Measurements from ENCODE around the gene COQ3.

The COQ3 gene

DNA sequence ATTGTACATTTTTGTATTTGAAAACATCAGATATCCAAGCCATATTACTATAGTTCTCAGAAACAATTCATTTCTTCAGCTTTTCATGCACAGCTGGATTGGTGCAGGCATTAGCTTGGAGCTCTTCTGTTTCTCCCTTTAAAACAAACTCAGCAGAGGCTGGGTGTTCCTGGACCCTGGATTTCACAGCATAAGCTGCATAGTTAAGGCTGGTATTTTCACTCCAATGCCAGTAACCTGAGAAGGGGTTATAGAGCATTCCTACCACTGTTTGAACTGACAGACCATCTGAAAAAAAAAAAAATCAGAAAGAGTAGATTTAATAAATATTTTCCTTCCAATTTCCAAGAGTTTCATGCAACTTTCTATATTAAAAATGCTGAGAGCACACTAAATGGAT lies 24.5 kb downstream of the COQ3 start:
- TF ChIP-seq, protein P1, sequence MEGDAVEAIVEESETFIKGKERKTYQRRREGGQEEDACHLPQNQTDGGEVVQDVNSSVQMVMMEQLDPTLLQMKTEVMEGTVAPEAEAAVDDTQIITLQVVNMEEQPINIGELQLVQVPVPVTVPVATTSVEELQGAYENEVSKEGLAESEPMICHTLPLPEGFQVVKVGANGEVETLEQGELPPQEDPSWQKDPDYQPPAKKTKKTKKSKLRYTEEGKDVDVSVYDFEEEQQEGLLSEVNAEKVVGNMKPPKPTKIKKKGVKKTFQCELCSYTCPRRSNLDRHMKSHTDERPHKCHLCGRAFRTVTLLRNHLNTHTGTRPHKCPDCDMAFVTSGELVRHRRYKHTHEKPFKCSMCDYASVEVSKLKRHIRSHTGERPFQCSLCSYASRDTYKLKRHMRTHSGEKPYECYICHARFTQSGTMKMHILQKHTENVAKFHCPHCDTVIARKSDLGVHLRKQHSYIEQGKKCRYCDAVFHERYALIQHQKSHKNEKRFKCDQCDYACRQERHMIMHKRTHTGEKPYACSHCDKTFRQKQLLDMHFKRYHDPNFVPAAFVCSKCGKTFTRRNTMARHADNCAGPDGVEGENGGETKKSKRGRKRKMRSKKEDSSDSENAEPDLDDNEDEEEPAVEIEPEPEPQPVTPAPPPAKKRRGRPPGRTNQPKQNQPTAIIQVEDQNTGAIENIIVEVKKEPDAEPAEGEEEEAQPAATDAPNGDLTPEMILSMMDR (IDR thresholded peaks at IDR 0.05; ENCODE audit: low read depth, low read length): no peak
- Histone ChIP-seq H3K27me3 (no peaks in the 10 kb centered on the region), H3K9me3 (no peaks in the 10 kb centered on the region), H3K4me1 (no peaks in the 10 kb centered on the region), H3K4me3 (ENCODE audit: low read depth, low read length) (no peak overlapping the region), H3K36me3 (no peaks in the 10 kb centered on the region)
- no peak for DNase-seq

- DNase-seq: no peak
- no peaks in the 10 kb centered on the region for H3K4me1 ChIP-seq
- no peaks in the 10 kb centered on the region for H3K9me3 ChIP-seq
Measured at GRCh38 chr6:99366852-99367251, 27.1 kb downstream of the COQ3 start.

GRCh38 chr6:99364026-99364425 lies 30.0 kb downstream of the COQ3 start:
- H3K4me3 ChIP-seq (ENCODE audit: low read depth, low read length): no peak overlapping the region
- H3K36me3 ChIP-seq: no peaks in the 10 kb centered on the region
- no peaks in the 10 kb centered on the region for H3K27me3 ChIP-seq
- no peak for DNase-seq
- no peaks in the 10 kb centered on the region for H3K4me1 ChIP-seq
- TF ChIP-seq, protein P1 (IDR thresholded peaks at IDR 0.05; ENCODE audit: low read depth, low read length): no peak
- no peaks in the 10 kb centered on the region for H3K9me3 ChIP-seq

More at GRCh38 chr6:99366852-99367251, 27.1 kb downstream of the COQ3 start:
- no peak overlapping the region for H3K4me3 ChIP-seq (ENCODE audit: low read depth, low read length)
- TF ChIP-seq, protein P1 (IDR thresholded peaks at IDR 0.05; ENCODE audit: low read depth, low read length): no peak
- no peaks in the 10 kb centered on the region for H3K36me3 ChIP-seq
- no peaks in the 10 kb centered on the region for H3K27me3 ChIP-seq

- no peak for DNase-seq
- Histone ChIP-seq H3K4me1 (no peaks in the 10 kb centered on the region), H3K27me3 (no peaks in the 10 kb centered on the region), H3K4me3 (ENCODE audit: low read depth, low read length) (no peak overlapping the region), H3K9me3 (no peaks in the 10 kb centered on the region), H3K36me3 (no peaks in the 10 kb centered on the region)
- TF ChIP-seq, protein P1 (IDR thresholded peaks at IDR 0.05; ENCODE audit: low read depth, low read length): no peak
Measured at GRCh38 chr6:99362678-99363268, 31.2 kb downstream of the COQ3 start.

GRCh38 chr6:99359800-99360199 lies 34.2 kb downstream of the COQ3 start:
- Histone ChIP-seq H3K4me1 (no peaks in the 10 kb centered on the region), H3K27me3 (no peaks in the 10 kb centered on the region), H3K9me3 (no peaks in the 10 kb centered on the region), H3K36me3 (no peaks in the 10 kb centered on the region), H3K4me3 (ENCODE audit: low read depth, low read length) (no peak overlapping the region)
- TF ChIP-seq, protein P1 (IDR thresholded peaks at IDR 0.05; ENCODE audit: low read depth, low read length): no peak
- DNase-seq: no peak

DNA sequence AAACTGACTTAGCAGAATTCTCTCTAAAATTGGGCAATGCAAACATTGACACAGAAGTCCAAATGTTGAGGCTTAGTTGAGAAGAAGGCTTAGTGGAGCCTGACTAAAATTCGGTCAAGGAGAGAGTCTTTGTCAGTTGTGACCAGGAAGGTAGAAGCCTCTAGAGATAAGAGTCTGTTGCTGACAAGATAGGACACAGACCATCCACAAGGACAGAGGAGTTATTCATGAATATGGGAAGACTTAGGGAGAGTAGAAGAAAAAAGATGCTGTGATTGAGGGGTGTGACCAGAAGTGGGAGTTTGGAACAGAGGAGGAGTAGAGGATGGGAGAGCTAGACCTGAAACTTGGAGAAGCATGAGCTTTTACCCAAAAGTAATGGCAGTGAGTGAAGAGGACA lies 37.4 kb downstream of the COQ3 start:
- Histone ChIP-seq H3K27me3 (no peaks in the 10 kb centered on the region), H3K4me3 (ENCODE audit: low read depth, low read length) (no peak overlapping the region), H3K9me3 (no peaks in the 10 kb centered on the region), H3K4me1 (no peaks in the 10 kb centered on the region), H3K36me3 (no peaks in the 10 kb centered on the region)
- TF ChIP-seq, protein P1 (IDR thresholded peaks at IDR 0.05; ENCODE audit: low read depth, low read length): no peak
- DNase-seq: no peak

Measured in BE2C (cell line).